ENCODE data around the gene TRAPPC12. TPM values are rescaled to one million over a fixed set of nuclear protein-coding genes. Genes with fewer than 3 reads are reported as not detected.

The TRAPPC12 gene
- total RNA-seq, 1 donor from 2014 or later = 89.7 TPM

DNA sequence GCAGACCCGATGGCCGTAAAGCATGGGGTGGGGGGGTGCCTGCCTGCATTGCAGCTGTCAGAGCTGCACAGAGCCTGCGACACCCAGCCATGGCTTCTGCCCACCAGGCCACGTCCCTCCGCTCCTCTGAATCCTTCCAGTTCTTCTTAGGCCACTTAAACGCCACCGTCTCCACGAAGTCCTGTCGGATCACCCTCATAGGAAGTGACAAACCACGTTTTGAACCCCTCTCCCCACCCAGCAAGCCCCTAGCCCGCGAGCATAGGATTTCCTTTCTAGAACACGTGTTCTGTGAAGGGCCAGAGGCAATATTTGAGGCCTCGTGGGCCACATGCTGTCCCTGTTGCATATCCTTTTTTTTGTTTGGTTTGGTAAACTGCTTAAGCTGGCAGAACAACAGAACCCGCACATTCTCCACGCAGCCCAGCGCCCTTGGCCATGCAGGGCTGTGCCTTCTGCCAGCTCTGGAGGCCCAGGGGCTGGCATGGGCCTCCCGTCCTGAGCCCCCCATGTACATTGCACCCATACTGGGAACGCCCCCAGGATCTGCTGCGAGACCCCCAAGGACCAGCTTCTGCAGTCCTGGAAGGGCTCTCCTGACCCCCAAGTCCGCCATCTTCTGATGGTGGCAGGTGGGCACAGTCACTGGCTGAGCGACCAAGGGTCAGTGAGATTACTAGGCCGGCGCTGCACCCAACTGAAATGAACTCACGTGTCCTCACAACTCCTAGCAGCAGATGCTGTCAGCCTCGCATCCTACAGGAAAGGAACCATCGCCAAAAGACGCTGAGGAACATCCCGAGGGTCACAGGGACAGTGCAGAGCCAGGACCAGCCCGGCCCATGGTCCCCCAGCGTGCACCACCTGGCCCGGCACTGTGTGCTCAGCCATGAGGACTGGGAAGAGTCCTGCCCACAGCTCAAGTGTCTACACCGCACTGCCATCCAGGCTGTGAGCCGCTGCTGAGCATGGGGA, 104.8 kb downstream of the TRAPPC12 start:
- Mint-ChIP-seq H3K4me3 (ENCODE audit: unreplicated experiment) (no peak overlapping the region), H3K27ac (ENCODE audit: unreplicated experiment) (no peak overlapping the region), H3K27me3 (ENCODE audit: unreplicated experiment) (no peaks in the 10 kb centered on the region), H3K9me3 (ENCODE audit: unreplicated experiment) (no peaks in the 10 kb centered on the region), H3K36me3 (ENCODE audit: unreplicated experiment) (peaks cover 13% of the 10 kb centered on the region), H3K4me1 (ENCODE audit: unreplicated experiment) (peaks cover 2% of the 10 kb centered on the region)
- DNase-seq (ENCODE audit: extremely low spot score, unreplicated experiment) = no peak
- TF ChIP-seq, protein P1, sequence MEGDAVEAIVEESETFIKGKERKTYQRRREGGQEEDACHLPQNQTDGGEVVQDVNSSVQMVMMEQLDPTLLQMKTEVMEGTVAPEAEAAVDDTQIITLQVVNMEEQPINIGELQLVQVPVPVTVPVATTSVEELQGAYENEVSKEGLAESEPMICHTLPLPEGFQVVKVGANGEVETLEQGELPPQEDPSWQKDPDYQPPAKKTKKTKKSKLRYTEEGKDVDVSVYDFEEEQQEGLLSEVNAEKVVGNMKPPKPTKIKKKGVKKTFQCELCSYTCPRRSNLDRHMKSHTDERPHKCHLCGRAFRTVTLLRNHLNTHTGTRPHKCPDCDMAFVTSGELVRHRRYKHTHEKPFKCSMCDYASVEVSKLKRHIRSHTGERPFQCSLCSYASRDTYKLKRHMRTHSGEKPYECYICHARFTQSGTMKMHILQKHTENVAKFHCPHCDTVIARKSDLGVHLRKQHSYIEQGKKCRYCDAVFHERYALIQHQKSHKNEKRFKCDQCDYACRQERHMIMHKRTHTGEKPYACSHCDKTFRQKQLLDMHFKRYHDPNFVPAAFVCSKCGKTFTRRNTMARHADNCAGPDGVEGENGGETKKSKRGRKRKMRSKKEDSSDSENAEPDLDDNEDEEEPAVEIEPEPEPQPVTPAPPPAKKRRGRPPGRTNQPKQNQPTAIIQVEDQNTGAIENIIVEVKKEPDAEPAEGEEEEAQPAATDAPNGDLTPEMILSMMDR (IDR thresholded peaks at IDR 0.05) = no peak

GRCh38 chr2:3485166-3485565, 105.7 kb downstream of the TRAPPC12 start:
- DNase-seq (ENCODE audit: extremely low spot score, unreplicated experiment) = no peak
- H3K9me3 Mint-ChIP-seq (ENCODE audit: unreplicated experiment) = no peaks in the 10 kb centered on the region
- H3K27ac Mint-ChIP-seq (ENCODE audit: unreplicated experiment) = no peak overlapping the region
- H3K27me3 Mint-ChIP-seq (ENCODE audit: unreplicated experiment) = no peaks in the 10 kb centered on the region
- H3K36me3 Mint-ChIP-seq (ENCODE audit: unreplicated experiment) = peaks cover 8% of the 10 kb centered on the region
- TF ChIP-seq, protein P1 (IDR thresholded peaks at IDR 0.05) = no peak
- H3K4me1 Mint-ChIP-seq (ENCODE audit: unreplicated experiment) = peaks cover 2% of the 10 kb centered on the region
- H3K4me3 Mint-ChIP-seq (ENCODE audit: unreplicated experiment) = no peak overlapping the region

GRCh38 chr2:3486047-3487027, 106.8 kb downstream of the TRAPPC12 start:
- Mint-ChIP-seq H3K36me3 (ENCODE audit: unreplicated experiment) (peaks cover 8% of the 10 kb centered on the region), H3K4me1 (ENCODE audit: unreplicated experiment) (peaks cover 4% of the 10 kb centered on the region), H3K27ac (ENCODE audit: unreplicated experiment) (no peak overlapping the region), H3K9me3 (ENCODE audit: unreplicated experiment) (no peaks in the 10 kb centered on the region), H3K4me3 (ENCODE audit: unreplicated experiment) (no peak overlapping the region), H3K27me3 (ENCODE audit: unreplicated experiment) (no peaks in the 10 kb centered on the region)
- DNase-seq (ENCODE audit: extremely low spot score, unreplicated experiment) = no peak
- TF ChIP-seq, protein P1 (IDR thresholded peaks at IDR 0.05) = no peak

- H3K9me3 Mint-ChIP-seq (ENCODE audit: unreplicated experiment) = no peaks in the 10 kb centered on the region
- H3K4me1 Mint-ChIP-seq (ENCODE audit: unreplicated experiment) = peaks cover 5% of the 10 kb centered on the region
- peaks cover 8% of the 10 kb centered on the region for H3K36me3 Mint-ChIP-seq (ENCODE audit: unreplicated experiment)
- H3K27ac Mint-ChIP-seq (ENCODE audit: unreplicated experiment) = no peak overlapping the region
- H3K27me3 Mint-ChIP-seq (ENCODE audit: unreplicated experiment) = no peaks in the 10 kb centered on the region
- no peak for DNase-seq (ENCODE audit: extremely low spot score, unreplicated experiment)
- TF ChIP-seq, protein P1 (IDR thresholded peaks at IDR 0.05) = no peak
- H3K4me3 Mint-ChIP-seq (ENCODE audit: unreplicated experiment) = no peak overlapping the region
Observed at GRCh38 chr2:3487028-3487425, 107.5 kb downstream of the TRAPPC12 start.

Measured in osteocyte (in vitro differentiated cells).